ENCODE results near the gene ENOPH1.

Gene ENOPH1

DNA sequence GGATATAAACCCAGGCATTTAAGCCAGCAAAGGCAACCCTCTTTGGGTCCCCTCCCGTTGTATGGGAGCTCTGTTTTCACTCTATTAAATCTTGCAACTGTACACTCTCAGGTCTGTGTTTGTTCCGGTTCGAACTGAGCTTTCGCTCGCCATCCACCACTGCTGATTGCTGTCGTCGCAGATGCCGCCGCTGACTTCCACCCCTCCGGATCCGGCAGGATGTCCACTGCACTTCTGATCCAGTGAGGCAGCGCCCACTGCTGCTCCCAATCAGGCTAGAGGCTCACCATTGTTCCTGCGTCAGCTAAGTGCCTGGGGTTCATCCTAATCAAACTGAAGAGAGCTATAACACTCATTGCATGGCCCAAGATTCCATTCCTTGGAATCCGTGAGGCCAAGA lies 49.2 kb downstream of the ENOPH1 start:
- no peaks in the 10 kb centered on the region for H3K36me3 ChIP-seq (ENCODE audit: insufficient read depth, low read length)
- no peaks in the 10 kb centered on the region for H3K9me2 ChIP-seq (replicated peaks; ENCODE audit: low read depth, low read length)
- no peak overlapping the region for H3K4me3 ChIP-seq (ENCODE audit: low read length, poor library complexity, severe bottlenecking)
- H3K27me3 ChIP-seq (ENCODE audit: insufficient read depth, low read length, poor library complexity, severe bottlenecking): no peaks in the 10 kb centered on the region
- no peaks in the 10 kb centered on the region for H3K9me3 ChIP-seq (ENCODE audit: insufficient read depth, low read depth, low read length)
- no peaks in the 10 kb centered on the region for H3K79me2 ChIP-seq (ENCODE audit: insufficient read depth, low read length)
- no peaks in the 10 kb centered on the region for H3K4me1 ChIP-seq (ENCODE audit: insufficient read depth, low read length, poor library complexity, severe bottlenecking)
- no peak overlapping the region for H3K9ac ChIP-seq (ENCODE audit: low read depth, low read length, poor library complexity, severe bottlenecking)
- H3F3A ChIP-seq (ENCODE audit: low read depth): no peaks in the 10 kb centered on the region
- H3K4me2 ChIP-seq (ENCODE audit: low read depth, low read length, poor library complexity, severe bottlenecking): no peak overlapping the region
- H4K20me1 ChIP-seq (ENCODE audit: insufficient read depth, low read length, poor library complexity, severe bottlenecking): no peaks in the 10 kb centered on the region
- no peak overlapping the region for H2AFZ ChIP-seq (ENCODE audit: low read length)
- TF ChIP-seq, protein P1, sequence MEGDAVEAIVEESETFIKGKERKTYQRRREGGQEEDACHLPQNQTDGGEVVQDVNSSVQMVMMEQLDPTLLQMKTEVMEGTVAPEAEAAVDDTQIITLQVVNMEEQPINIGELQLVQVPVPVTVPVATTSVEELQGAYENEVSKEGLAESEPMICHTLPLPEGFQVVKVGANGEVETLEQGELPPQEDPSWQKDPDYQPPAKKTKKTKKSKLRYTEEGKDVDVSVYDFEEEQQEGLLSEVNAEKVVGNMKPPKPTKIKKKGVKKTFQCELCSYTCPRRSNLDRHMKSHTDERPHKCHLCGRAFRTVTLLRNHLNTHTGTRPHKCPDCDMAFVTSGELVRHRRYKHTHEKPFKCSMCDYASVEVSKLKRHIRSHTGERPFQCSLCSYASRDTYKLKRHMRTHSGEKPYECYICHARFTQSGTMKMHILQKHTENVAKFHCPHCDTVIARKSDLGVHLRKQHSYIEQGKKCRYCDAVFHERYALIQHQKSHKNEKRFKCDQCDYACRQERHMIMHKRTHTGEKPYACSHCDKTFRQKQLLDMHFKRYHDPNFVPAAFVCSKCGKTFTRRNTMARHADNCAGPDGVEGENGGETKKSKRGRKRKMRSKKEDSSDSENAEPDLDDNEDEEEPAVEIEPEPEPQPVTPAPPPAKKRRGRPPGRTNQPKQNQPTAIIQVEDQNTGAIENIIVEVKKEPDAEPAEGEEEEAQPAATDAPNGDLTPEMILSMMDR (conservative IDR thresholded peaks at IDR 0.05; ENCODE audit: low read length): no peak
- TF ChIP-seq EZH2phosphoT487 (IDR thresholded peaks at IDR 0.05; ENCODE audit: borderline replicate concordance): no peak

DNA sequence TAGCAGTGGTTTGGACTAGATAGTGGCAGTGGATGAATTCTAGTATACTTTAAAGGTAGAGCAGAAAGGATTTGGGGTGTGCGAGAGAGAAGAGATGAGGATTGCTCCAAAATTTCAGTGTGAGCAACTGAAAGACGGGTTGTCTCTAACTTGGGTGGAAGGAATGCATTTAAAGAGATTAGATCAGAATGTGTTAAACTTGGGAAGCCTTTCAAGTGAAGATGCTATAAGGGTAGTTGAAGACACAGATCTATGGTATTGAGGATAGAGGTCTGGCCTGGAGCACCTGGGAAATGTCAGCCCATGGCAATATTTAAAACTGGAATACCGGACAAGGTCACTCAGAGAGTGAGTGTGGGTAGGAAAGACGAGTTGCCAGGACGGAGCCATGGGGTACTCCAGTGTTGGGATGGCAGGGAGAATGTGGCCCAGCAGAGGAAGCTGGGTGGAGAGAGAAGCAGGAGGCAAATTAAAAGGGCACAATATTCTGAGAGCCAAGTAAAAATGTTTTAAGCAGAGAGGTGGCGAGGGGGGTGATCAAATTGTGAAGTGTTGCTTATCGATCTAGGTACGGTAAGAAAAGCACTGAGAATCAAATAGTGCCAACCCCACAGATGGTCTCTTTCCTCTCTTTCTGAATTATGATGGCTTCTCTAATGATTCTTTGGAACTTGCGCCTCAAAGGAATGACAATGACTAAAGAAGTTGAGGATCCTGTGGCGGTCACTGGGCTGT lies 50.5 kb downstream of the ENOPH1 start:
- no peaks in the 10 kb centered on the region for H3F3A ChIP-seq (ENCODE audit: low read depth)
- H3K9me3 ChIP-seq (ENCODE audit: insufficient read depth, low read depth, low read length): no peaks in the 10 kb centered on the region
- no peaks in the 10 kb centered on the region for H3K9me2 ChIP-seq (replicated peaks; ENCODE audit: low read depth, low read length)
- no peak overlapping the region for H2AFZ ChIP-seq (ENCODE audit: low read length)
- H3K4me2 ChIP-seq (ENCODE audit: low read depth, low read length, poor library complexity, severe bottlenecking): no peak overlapping the region
- H3K79me2 ChIP-seq (ENCODE audit: insufficient read depth, low read length): no peaks in the 10 kb centered on the region
- H3K4me1 ChIP-seq (ENCODE audit: insufficient read depth, low read length, poor library complexity, severe bottlenecking): no peaks in the 10 kb centered on the region
- no peak for TF ChIP-seq EZH2phosphoT487 (IDR thresholded peaks at IDR 0.05; ENCODE audit: borderline replicate concordance)
- TF ChIP-seq, protein P1 (conservative IDR thresholded peaks at IDR 0.05; ENCODE audit: low read length): no peak
- H3K4me3 ChIP-seq (ENCODE audit: low read length, poor library complexity, severe bottlenecking): no peak overlapping the region
- no peaks in the 10 kb centered on the region for H4K20me1 ChIP-seq (ENCODE audit: insufficient read depth, low read length, poor library complexity, severe bottlenecking)
- no peak overlapping the region for H3K9ac ChIP-seq (ENCODE audit: low read depth, low read length, poor library complexity, severe bottlenecking)
- no peaks in the 10 kb centered on the region for H3K36me3 ChIP-seq (ENCODE audit: insufficient read depth, low read length)
- no peaks in the 10 kb centered on the region for H3K27me3 ChIP-seq (ENCODE audit: insufficient read depth, low read length, poor library complexity, severe bottlenecking)

DNA sequence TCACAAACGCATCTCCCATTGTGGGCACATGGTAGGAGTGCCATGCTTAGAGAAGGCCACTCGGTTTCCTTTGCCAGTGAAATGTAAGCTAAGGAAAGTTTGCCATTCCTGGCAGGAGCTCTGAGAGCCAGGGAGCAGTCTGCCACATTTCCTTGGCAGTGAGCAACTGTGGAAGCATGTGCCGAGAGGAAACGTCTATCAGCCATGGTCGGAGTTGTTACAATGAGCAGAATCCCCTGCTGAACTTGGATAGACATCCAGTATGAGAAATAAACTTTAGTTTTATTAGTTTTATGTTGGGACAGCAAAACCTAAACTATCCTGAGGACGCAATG lies 51.1 kb downstream of the ENOPH1 start:
- H3K9me3 ChIP-seq (ENCODE audit: insufficient read depth, low read depth, low read length): no peaks in the 10 kb centered on the region
- no peak overlapping the region for H3K4me2 ChIP-seq (ENCODE audit: low read depth, low read length, poor library complexity, severe bottlenecking)
- H4K20me1 ChIP-seq (ENCODE audit: insufficient read depth, low read length, poor library complexity, severe bottlenecking): no peaks in the 10 kb centered on the region
- TF ChIP-seq, protein P1 (conservative IDR thresholded peaks at IDR 0.05; ENCODE audit: low read length): no peak
- TF ChIP-seq EZH2phosphoT487 (IDR thresholded peaks at IDR 0.05; ENCODE audit: borderline replicate concordance): no peak
- H3F3A ChIP-seq (ENCODE audit: low read depth): no peaks in the 10 kb centered on the region
- no peaks in the 10 kb centered on the region for H3K36me3 ChIP-seq (ENCODE audit: insufficient read depth, low read length)
- H3K4me1 ChIP-seq (ENCODE audit: insufficient read depth, low read length, poor library complexity, severe bottlenecking): no peaks in the 10 kb centered on the region
- no peaks in the 10 kb centered on the region for H3K9me2 ChIP-seq (replicated peaks; ENCODE audit: low read depth, low read length)
- H3K79me2 ChIP-seq (ENCODE audit: insufficient read depth, low read length): no peaks in the 10 kb centered on the region
- H3K9ac ChIP-seq (ENCODE audit: low read depth, low read length, poor library complexity, severe bottlenecking): no peak overlapping the region
- no peaks in the 10 kb centered on the region for H3K27me3 ChIP-seq (ENCODE audit: insufficient read depth, low read length, poor library complexity, severe bottlenecking)
- no peak overlapping the region for H3K4me3 ChIP-seq (ENCODE audit: low read length, poor library complexity, severe bottlenecking)
- no peak overlapping the region for H2AFZ ChIP-seq (ENCODE audit: low read length)

Data from Loucy (cell line).